ENCODE results near the gene DOK4.

DOK4 gene

GRCh38 chr16:57464523-57464922 lies 21.8 kb downstream of the DOK4 start:
- Mint-ChIP-seq H3K4me1 (peaks cover 13% of the 10 kb centered on the region), H3K27me3 (ENCODE audit: low read depth, poor library complexity) (no peaks in the 10 kb centered on the region), H3K36me3 (ENCODE audit: low read depth) (peaks cover 50% of the 10 kb centered on the region), H3K27ac (peak overlapping the region; percentile 12), H3K9me3 (no peaks in the 10 kb centered on the region), H3K4me3 (no peak overlapping the region)
- no peak for DNase-seq
- TF ChIP-seq CTCF (IDR thresholded peaks at IDR 0.05): no peak

- Mint-ChIP-seq H3K36me3 (ENCODE audit: low read depth) (peaks cover 35% of the 10 kb centered on the region), H3K4me3 (peak overlapping the region; percentile 97), H3K27me3 (ENCODE audit: low read depth, poor library complexity) (no peaks in the 10 kb centered on the region), H3K4me1 (peaks cover 13% of the 10 kb centered on the region), H3K27ac (no peak overlapping the region), H3K9me3 (no peaks in the 10 kb centered on the region)
- DNase-seq: no peak
- TF ChIP-seq CTCF (IDR thresholded peaks at IDR 0.05): no peak
Measured at GRCh38 chr16:57462978-57463362, 23.3 kb downstream of the DOK4 start.

- Mint-ChIP-seq H3K27me3 (ENCODE audit: low read depth, poor library complexity) (no peaks in the 10 kb centered on the region), H3K27ac (peak within 1 kb of the TSS; percentile 93), H3K4me3 (peak within 1 kb of the TSS; percentile 97), H3K4me1 (peaks cover 13% of the 10 kb centered on the region), H3K9me3 (no peaks in the 10 kb centered on the region), H3K36me3 (ENCODE audit: low read depth) (peaks cover 29% of the 10 kb centered on the region)
- peak; percentile 95 for DNase-seq
- TF ChIP-seq CTCF (IDR thresholded peaks at IDR 0.05): peak; percentile 98
Measured at GRCh38 chr16:57462209-57462977, 23.9 kb downstream of the DOK4 start, which contains the start of gene POLR2C. POLR2C (plus strand) TSS chr16:57462679; CDS start chr16:57462725, 46 bp downstream.

GRCh38 chr16:57452021-57452420 lies 34.3 kb downstream of the DOK4 start:
- Mint-ChIP-seq H3K36me3 (ENCODE audit: low read depth) (peaks cover 49% of the 10 kb centered on the region), H3K9me3 (no peaks in the 10 kb centered on the region), H3K4me1 (peaks cover 13% of the 10 kb centered on the region), H3K27me3 (ENCODE audit: low read depth, poor library complexity) (no peaks in the 10 kb centered on the region), H3K4me3 (no peak overlapping the region), H3K27ac (no peak overlapping the region)
- no peak for TF ChIP-seq CTCF (IDR thresholded peaks at IDR 0.05)
- no peak for DNase-seq

- Mint-ChIP-seq H3K27ac (peak within 1 kb of the TSS; percentile 75), H3K4me1 (peaks cover 24% of the 10 kb centered on the region), H3K9me3 (peaks cover 5% of the 10 kb centered on the region), H3K4me3 (peak within 1 kb of the TSS; percentile 94), H3K36me3 (ENCODE audit: low read depth) (peaks cover 29% of the 10 kb centered on the region), H3K27me3 (ENCODE audit: low read depth, poor library complexity) (no peaks in the 10 kb centered on the region)
- no peak for TF ChIP-seq CTCF (IDR thresholded peaks at IDR 0.05)
- peak; percentile 89 for DNase-seq
Measured at GRCh38 chr16:57447186-57447962, 38.9 kb downstream of the DOK4 start, which contains the start of the genes CIAPIN1 and COQ9. CIAPIN1 (minus strand) TSS chr16:57447385; CDS start chr16:57440928, 6,457 bp downstream. COQ9 (plus strand) TSS chr16:57447479; CDS start chr16:57447506, 27 bp downstream.

Measured in nephron progenitor cell (in vitro differentiated cells).